Choroid plexus epithelial cell (primary cell): Measurements from ENCODE around the gene ADAT1.

Experiments used
- DNase-seq: peaks from one replicate; pipeline ENCODE4 v3.0.0-alpha.2; 2010; ENCODE audit warnings: low read depth
- H3K4me3 ChIP-seq: 2 replicates; pipeline ENCODE4 v1.5.1; 2011; ENCODE audit warnings: low read depth, mild to moderate bottlenecking, control low read depth, low read length, moderate library complexity
- CTCF ChIP-seq: conservative IDR thresholded peaks from 2 replicates; pipeline ENCODE4 v1.5.1; 2011; ENCODE audit warnings: low read depth, mild to moderate bottlenecking, control low read depth, inconsistent platforms, low read length, moderate library complexity

The ADAT1 gene

GRCh38 chr16:75567911-75568310 is 55.2 kb downstream of the ADAT1 start:
- TF ChIP-seq CTCF = no peak
- DNase-seq = no peak
- no peak overlapping the region for H3K4me3 ChIP-seq

GRCh38 chr16:75566758-75567255 is 56.3 kb downstream of the ADAT1 start:
- peak; percentile 18 for DNase-seq
- no peak for TF ChIP-seq CTCF
- H3K4me3 ChIP-seq = peak overlapping the region; percentile 92

- no peak for TF ChIP-seq CTCF
- H3K4me3 ChIP-seq = peak within 1 kb of the TSS; percentile 92
- DNase-seq = peak; percentile 78
These were observed 56.9 kb downstream of the ADAT1 start, which contains the start of gene GABARAPL2 for GRCh38 chr16:75566040-75566757. Gene GABARAPL2, plus strand, starts transcription at chr16:75566379. Its CDS starts 108 bp downstream, at chr16:75566487.

DNA sequence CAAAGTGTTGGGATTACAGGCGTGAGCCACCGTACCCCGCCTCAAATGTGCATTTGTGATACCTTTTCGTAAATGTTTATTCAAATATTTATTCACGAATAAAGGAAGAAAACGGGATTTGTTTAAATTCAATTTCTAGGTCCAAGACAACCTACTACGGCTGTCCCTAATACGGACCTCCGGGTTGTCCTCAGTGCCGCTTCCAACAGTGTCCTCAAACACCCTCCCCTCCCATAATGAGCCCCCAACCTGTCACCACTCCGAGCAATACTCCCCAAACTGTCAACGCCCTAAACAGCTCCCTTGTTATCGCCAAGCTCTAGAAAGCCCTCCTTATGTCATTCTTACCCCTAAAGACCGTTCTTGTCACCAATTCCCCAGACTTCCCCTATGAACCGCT is 57.4 kb downstream of the ADAT1 start:
- no peak for TF ChIP-seq CTCF
- H3K4me3 ChIP-seq = peak overlapping the region; percentile 92
- DNase-seq = no peak

GRCh38 chr16:75559564-75560372 is 63.3 kb downstream of the ADAT1 start:
- H3K4me3 ChIP-seq = no peak overlapping the region
- TF ChIP-seq CTCF = no peak
- peak; percentile 82 for DNase-seq

GRCh38 chr16:75558846-75559401 is 64.2 kb downstream of the ADAT1 start:
- DNase-seq = no peak
- no peak overlapping the region for H3K4me3 ChIP-seq
- no peak for TF ChIP-seq CTCF
